Right ventricle myocardium superior (tissue), 1 donor: ENCODE results near the gene ERLIN1. TPM values are rescaled to one million over a fixed set of nuclear protein-coding genes. Genes with fewer than 3 reads are reported as not detected.

Experiments used
- ATAC-seq: fragments of 200-7000 bp; cut with Tn5 transposase; one replicate; pipeline ENCODE4 v1.9.1; 2020; ENCODE audit warnings: mild to moderate bottlenecking; ENCODE audit not compliant: poor library complexity
- DNase-seq: peaks from one replicate; pipeline ENCODE4 v3.0.0-alpha.2; 2020
- intact Hi-C: fragments of 100-400 bp; cut with DNase I; formaldehyde crosslinking; loops from one replicate; pipeline ENCODE4 v1.11.2; 2022
- long read RNA-seq: library from polyadenylated mRNA; unstranded; transcript quantifications from one replicate; pipeline ENCODE4 v2.0.0, GENCODE V29; 2021
- total RNA-seq: library from RNA; stranded (reverse); fragmentation: NEBNext Ultra II Directional; extraction: Animal tissue kit (Norgen Biotek cat#: 25700); gene quantifications from one replicate; pipeline ENCODE4 v1.2.1, GENCODE V29; 2021
- donor health status: DM: no; HTN: yes; CAD: no; lungs with severe emphysema.

The ERLIN1 gene
- total RNA-seq = 6.9 TPM
- long read RNA-seq, transcript ERLIN1-202 (12 exons, 1,453 nt) = major isoform, 20 of 26 reads
- long read RNA-seq, partial matches to known transcripts = 4 of 26 reads
- long read RNA-seq, other reads (novel, unspliced or antisense) = 2 of 26 reads

DNA sequence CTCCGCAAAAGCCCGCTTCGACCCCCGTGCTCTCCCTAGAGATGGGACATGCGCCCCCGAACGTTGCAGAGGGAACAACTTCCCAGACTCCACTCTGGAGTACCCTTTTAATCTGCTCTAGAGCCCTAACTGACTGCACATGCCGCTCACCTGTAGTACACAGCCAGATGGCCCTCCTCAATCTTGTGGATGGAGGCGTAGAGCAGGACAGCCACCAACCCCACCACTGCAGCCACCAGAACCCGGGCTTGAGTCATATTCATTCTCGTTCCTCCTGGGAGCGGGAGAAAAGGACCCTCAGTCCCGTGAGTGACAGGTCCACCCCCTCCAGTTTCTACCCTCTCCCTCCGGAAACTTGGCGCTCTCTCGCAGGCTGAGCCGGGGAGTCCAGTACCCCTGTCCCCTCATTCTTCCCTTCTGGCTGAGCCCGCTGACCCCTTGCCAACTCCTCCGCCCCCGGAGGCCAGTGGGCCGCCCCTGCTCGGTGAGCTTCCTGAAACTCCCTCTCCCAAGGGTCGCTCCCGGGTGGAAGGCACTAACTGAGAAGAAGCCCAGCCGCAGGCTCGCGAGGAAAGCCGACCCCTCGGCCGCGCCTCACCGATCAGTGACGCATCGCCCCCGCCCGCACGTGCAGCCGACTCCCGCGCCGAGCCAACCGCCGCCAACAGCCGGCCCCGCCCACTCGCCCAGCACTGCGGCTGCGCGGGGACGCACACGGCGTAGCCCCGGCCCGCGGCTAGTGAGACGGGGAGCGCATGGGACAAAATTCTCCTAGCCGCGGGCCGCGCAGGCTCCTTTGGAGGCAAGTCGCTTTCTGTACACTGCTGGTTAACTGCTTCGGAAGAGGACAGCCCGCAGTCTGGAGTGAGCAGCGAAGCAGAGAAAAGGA, at the start of gene ERLIN1:
TSS of gene ERLIN1 (minus strand) at position 666 of the 889 bp plus-strand sequence. CDS start at position 263, 403 bp downstream.
- intact Hi-C loops = no loop called here

DNA sequence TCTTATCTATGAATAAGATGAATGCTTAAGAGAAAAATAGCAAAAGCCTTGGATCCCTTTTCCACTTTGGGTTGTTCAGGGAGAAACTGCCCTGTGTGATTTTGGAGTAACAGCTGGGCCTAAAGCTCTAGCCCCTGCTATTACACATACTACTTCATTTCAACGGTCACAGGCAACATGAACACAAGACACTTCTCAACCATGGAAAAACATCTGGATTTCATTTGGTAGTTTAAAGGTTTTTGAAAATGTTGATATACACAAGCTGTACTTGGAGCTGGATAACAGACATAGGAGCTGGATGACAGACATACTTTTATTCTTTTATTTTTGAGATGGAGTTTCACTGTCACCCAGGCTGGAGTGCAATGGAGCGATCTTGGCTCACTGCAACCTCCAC, 46.3 kb upstream of the ERLIN1 start:
- ATAC-seq (no peak), DNase-seq (no peak)
- intact Hi-C loops = loop anchor here (10.0 kb wide), 1 partner anchor 387 kb away; no protein-coding TSS in a partner anchor

More for the DNA sequence above, at the start of gene ERLIN1:
- ATAC-seq = peak; percentile 99
- peak; percentile 96 for DNase-seq

DNA sequence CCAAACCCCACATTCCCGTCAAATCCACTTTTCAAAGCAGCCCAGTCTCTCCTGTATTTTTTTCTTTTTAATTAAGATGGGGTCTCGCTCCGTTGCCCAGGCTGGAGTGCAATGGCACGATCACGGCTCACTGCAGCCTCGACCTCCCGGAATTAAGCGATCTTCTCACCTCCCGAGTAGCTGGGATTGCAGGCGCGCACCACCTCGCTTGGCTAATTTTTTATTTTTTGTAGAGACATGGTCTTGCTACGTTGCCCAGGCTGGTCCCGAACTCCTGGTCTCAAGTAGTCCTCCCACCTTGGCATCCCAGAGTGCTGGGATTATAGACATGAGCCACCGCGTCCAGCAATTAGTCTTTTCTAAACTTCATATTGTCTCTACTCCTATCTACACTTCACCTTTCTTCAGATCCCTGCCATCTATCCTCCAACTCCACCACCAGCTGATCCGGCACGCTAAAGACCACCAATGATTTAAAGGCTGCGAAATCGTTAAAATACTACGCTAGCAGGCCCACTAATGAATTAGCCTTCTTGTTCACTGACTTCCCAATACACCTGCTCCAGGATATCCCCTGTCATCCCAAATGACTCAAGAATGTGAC, 44.1 kb upstream of the ERLIN1 start:
- ATAC-seq = no peak
- intact Hi-C loops = loop anchor here (10.0 kb wide), 1 partner anchor 385 kb away; no protein-coding TSS in a partner anchor
- no peak for DNase-seq

DNA sequence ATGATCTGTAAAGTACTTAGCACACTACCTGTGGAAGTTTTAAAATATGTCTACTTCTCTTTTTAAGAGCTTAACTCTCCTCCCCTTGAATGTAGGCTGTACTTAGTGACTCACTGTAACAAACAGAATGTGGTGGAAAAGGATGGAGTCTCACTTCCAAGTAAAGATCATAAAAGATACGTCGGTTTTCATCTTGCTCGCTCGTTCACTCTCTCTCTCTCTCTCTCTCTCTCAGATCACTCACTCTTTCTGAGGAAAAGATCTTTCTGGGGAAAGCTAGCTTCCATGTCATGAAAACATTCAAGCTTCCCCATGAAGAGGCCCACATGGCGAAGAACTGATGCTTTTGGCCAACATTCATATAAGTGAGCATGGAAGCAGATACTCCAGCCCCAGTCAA, 38.0 kb upstream of the ERLIN1 start:
- no peak for ATAC-seq
- DNase-seq = no peak
- intact Hi-C loops = no loop called here

DNA sequence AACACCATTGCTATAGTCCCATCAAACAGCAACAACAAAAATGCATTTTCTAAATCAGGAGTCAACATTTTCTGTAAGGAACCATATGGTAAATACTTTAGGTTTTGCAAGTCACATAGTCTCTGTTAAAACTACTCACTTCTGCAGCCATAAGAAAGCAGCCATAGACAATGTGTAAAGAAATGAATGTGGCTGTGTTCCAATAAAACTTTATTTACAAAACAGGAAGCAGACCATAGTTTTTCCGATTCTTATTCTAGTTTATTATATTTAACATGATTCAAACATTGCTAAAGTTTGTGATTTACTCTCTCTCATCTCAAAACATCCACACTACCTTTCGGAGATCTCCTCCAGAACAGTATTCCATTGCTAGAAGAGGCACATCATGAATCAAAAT, 36.7 kb upstream of the ERLIN1 start:
- ATAC-seq (no peak), DNase-seq (no peak)
- intact Hi-C loops = no loop called here

DNA sequence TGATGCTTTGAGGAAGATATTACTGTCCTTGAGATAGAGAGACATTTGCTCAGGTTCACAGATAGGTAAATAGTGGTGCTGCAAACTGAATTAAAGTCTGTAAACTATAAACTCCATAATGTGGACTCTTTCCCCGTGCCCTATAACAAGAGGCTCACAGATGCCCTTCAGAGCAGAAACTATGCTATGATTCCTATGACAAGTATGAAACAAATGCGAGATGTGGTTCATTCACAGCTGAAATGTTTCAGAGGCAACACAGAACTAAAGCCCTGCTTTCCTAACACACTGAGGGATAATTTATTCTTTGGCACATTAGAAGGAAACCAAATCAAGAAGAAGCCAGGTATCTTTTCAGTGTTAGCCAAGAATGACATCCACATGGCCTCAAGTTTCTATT, 30.2 kb upstream of the ERLIN1 start:
- DNase-seq (no peak), ATAC-seq (no peak)
- intact Hi-C loops = no loop called here

DNA sequence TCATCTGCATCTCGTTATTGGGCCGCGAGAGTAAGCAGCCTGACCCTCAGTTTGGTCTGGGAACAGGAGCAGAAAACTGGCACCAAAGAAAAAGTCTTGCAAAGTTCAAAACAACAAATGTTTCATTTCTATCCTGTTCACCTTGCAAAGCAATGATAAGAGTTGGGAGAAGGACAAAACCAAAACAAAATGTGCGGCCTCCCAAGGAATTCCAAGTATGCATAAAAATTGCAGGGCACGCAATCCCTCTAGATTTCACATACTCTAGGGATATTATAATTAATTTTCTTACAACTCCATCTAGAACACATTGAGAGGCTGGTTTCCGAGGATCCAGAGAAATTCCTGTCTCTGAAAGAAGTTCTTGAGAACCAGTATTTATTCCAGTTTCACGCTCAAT, 23.5 kb upstream of the ERLIN1 start:
- ATAC-seq (no peak), DNase-seq (no peak)
- intact Hi-C loops = no loop called here

DNA sequence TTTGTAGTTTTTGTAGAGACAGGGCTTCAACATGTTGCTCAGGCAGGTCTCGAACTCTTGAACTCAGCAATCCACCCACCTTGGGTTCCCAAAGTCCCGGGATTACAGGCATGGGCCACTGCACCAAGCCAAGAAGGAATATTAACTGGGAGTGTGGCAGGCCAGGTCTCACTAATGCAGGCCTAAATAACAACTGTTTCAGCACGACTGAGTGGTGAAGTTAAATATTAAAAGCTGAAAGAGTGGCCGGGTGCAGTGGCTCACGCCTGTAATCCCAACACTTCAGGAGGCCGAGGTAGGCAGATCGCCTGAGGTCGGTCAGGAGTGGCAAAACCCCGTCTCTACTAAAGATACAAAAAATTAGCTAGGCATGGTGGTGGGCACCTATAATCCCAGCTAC, 22.4 kb upstream of the ERLIN1 start:
- ATAC-seq (no peak), DNase-seq (no peak)
- intact Hi-C loops = no loop called here

DNA sequence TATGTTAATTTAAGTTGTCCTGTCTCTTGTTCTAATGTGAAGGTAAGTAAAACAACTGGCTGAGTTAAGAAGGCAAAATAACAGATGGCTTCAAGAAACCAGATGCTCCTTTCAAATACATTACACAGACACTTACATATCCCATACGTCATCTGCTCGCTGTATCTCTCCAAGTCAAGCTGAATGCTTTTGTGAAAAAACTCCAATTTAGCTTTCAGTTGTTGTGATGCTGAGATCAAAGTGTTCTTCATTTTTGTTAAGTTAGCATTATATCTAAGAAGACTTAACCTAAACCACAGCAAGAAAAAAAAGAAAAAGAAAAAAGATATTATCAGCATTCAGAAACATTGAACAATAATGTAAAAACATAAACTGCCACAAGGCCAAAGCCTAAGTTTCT, 18.5 kb upstream of the ERLIN1 start:
- intact Hi-C loops = no loop called here
- ATAC-seq (no peak), DNase-seq (no peak)

DNA sequence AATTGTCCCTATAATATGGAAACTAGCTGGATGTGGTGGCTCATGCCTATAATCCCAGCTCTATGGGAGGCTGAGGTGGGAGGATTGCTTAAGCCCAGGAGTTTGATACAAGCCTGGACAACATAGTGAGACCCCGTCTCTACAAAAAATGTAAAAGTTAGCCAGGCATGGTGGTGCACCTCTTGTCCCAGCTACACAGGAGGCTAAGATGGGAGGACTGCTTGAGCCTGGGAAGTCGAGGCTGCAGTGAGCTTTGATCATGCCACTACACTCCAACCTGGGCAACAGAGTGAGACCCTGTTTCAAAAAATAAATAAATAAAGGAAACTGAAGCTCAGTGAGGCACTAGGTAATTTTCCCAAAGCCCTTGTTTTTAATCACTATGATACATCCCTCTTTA, 15.7 kb upstream of the ERLIN1 start:
- DNase-seq = no peak
- intact Hi-C loops = no loop called here
- ATAC-seq = no peak

DNA sequence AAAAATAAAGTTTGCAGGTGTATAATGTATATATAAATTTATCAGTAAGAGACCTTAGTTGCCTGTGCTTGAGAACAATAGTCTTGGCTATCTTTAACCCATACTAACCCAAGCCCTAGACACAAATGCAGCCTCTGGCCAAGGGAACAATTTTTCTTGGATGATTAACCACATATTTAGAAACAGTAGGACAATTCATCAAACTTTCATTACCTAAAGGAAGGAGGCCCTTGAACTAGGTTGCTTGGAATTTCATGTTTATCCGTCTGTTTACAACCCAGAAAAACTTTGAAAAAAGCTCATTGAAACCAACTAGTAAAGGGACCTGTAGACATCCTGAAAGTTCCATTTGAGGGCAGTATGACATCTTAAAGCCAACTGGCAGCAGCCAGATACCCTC, 8.9 kb upstream of the ERLIN1 start:
- intact Hi-C loops = no loop called here
- no peak for ATAC-seq

DNA sequence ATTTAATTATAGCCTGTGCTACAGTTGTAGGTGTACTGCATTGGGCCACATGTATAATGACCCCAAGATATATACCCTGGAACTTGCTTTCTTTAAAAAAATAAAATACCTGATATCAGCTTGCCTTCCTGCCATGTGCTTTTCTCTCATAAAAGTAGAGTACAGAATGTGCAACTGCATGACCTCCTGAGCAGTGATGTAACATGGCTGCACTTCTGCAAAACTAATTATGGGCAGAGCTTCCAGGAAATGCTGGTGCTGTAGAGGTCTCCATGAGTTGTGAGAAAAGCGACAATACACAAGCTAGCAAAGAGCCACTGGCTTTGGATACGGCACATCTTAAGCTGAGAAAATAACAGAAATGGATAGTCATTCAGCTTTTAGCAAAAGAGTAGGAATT, 6.5 kb upstream of the ERLIN1 start:
- intact Hi-C loops = no loop called here
- ATAC-seq (peak; percentile 74), DNase-seq (no peak)

More for the DNA sequence above, 8.9 kb upstream of the ERLIN1 start:
- DNase-seq = no peak

DNA sequence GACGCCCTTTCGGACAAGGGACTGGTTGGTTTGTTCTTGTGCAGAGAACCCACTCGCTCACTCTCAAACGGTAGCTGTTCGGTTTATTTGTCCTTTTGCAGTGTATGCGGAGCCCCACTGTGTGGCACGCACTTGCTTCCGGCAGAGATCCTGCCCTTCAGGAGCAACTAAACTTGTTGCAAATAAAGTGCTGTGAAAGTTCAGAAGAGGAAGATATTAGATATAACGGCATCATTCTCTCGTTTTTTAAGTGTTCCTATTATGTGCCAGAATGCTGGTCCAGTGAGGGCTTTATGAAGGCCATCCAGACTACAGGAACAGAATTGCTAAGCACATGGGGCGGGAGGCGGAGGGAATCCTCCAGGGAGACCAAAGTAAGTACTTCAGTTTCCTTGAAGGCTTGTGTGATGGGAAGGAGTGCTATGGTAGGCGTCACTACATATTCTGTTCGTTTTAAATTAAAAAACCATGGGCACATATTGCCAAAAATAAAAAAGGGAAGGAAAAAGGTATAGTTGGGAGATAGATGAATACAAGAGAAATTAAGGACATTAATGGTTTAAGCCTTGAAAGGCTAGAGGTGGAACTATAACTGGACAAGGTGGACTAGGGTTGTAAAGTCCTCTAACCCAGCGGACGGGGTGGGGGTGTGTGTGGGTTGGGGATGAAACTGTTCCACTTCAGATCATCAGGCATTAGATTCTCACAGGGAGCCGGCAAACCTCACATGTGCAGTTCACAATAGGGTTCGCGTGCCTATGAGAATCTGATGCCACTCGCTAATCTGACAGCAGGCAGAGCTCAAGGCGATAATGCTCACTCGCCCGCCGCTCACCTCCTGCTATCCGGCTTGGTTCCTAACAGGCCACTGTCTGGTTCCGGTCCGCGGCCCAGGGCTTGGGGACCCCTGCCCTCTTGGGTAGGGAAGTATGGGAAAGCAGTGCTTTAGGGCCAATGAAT, 704 bp upstream of the ERLIN1 start:
- intact Hi-C loops = no loop called here
- peak; percentile 56 for ATAC-seq

DNA sequence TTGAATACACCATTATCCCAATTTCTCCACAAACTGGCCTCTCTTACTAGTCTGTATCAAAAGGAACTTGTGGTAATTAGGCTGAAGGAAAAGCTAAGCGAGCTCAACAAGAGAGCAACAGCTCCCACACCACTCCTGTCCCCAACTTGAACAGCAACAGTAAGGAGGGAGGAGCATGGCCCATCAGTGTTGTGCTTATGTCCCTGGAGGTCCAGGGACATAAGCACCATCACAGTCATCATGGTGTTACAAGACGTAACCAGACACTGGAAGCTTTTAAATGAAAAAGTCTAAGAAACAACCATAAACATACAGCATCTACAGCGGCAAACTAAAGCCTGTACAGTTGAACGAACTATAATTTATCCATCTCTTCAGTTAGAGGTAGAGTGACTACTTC, 989 bp downstream of the ERLIN1 start:
- intact Hi-C loops = no loop called here
- no peak for ATAC-seq
- no peak for DNase-seq

More for the DNA sequence above, 704 bp upstream of the ERLIN1 start:
- DNase-seq = peak; percentile 53

DNA sequence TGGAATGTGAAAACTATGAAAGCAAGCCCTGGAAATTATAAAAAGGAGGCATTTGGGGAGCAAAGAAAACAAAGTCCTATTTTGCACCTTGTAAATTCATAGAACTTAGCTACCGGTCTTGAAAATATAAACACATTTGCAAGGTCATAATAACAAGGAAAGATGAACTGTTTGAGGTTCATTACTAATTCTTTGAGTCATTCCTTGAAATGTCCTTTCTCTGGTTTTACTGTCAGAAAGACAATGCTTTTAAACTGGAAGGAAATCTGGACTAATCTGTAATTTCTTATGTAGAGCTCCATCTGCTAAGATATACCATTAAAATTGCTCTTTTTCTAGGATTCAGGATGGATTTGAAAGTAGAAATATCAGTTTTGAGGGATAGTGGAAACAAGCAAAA, 1.4 kb downstream of the ERLIN1 start:
- ATAC-seq (no peak), DNase-seq (no peak)
- intact Hi-C loops = no loop called here

DNA sequence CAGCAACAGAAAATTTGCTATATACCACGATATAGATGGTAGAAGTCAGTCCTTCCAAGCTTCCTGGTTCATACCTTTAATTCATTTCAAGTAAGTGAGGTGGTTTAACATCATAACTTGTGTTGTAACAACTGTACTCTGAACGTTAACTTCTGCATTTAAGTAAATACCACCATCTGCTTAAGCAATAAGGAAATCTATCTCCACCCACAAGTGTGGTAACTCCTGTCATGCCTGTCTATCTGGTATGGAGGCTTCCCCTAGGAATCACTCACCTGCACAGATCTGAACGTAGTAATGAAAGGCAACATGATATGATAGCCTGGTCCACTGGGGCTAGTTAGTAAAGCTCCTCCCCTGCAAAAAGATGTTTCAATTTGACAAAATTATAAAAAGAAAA, 2.3 kb downstream of the ERLIN1 start:
- ATAC-seq (no peak), DNase-seq (no peak)
- intact Hi-C loops = no loop called here

DNA sequence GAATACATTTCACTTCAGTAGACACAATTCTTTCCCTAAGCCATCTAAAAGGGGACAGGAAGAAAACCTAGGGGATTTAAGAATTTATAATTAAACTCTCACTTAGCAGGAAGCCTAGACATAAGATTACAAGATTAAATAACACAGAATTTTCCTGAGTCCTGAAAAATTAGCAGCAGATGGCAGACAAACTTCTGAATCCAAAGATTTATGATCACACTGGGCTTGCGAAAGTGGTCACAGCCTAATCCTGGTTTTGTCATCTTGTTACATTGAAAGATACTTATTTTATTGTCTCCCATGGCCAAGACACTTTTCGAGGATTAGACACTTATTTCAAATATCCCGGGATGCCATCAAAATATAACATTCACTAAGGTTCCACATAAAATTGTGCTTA, 2.9 kb downstream of the ERLIN1 start:
- ATAC-seq (no peak), DNase-seq (no peak)
- intact Hi-C loops = no loop called here

DNA sequence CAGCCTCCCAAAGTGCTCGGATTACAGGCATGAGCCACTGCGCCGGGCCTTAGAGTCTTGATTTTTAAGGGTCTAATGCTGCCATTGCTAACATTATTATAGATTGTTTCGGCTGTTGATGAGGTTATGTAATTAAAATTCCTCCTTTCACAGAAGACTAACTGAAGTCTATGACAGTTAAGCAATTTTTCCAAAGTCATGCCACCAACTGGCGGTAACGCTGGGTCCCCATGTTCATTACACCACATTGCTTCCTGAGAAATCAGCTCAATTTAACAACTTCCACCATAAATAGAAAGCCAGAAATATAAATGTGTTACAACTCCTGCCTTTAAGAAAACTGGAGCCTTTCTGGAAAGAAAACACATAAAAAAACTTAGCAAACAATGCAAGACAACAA, 3.5 kb downstream of the ERLIN1 start:
- DNase-seq (no peak), ATAC-seq (no peak)
- intact Hi-C loops = no loop called here

DNA sequence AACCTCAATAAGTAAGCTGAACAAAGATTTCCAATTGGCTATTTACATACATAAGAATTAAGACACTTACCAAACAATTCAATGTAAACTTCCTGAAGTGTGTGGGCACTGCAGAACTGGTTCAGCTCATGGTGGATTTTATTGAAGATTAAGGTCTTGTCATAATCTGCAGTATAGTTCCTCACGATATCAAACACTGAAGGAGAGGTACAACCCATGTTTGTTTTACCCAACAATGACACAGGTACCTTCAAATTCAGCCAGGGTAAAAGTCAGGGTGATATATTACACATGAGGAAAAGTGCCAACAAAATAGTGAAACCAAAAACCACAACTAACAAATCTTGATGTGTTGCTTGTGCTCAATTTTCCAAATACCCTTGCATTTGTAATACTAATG, 10.0 kb downstream of the ERLIN1 start:
- ATAC-seq (no peak), DNase-seq (no peak)
- intact Hi-C loops = no loop called here
